HepG2 (cell line): ENCODE data around the gene CELF4. TPM values are rescaled to one million over a fixed set of nuclear protein-coding genes. Genes with fewer than 3 reads are reported as not detected.

ENCODE experiments used
- DRAP1 ChIP-seq: IDR thresholded peaks from 2 replicates; pipeline ENCODE4 v1.6.1; 2016; ENCODE audit warnings: missing genetic modification reagents, missing compliant biosample characterization
- GTF3A ChIP-seq: sonication (generic); formaldehyde crosslinking; conservative IDR thresholded peaks from 2 replicates; pipeline ENCODE4 v1.4.0; 2020; ENCODE audit warnings: mild to moderate bottlenecking, missing genetic modification reagents
- HOXA3 ChIP-seq: sonication (generic); formaldehyde crosslinking; IDR thresholded peaks from 2 replicates; pipeline ENCODE4 v1.5.0; 2020; ENCODE audit warnings: missing genetic modification reagents
- POLR2G ChIP-seq: fragments of 200-400 bp; formaldehyde crosslinking; IDR thresholded peaks from 2 replicates; pipeline ENCODE4 v1.6.1; 2018; ENCODE audit warnings: mild to moderate bottlenecking, low read depth, low read length, moderate library complexity
- PRMT3 ChIP-seq: sonication (generic); formaldehyde crosslinking; IDR thresholded peaks from 2 replicates; pipeline ENCODE4 v1.8.1; 2022; ENCODE audit warnings: low read depth, mild to moderate bottlenecking, moderate library complexity, missing genetic modification reagents, borderline replicate concordance
- RERE ChIP-seq: IDR thresholded peaks from 2 replicates; pipeline ENCODE4 v1.6.1; 2016; ENCODE audit warnings: low read depth, missing genetic modification reagents, missing compliant biosample characterization
- ZBTB39 ChIP-seq: sonication (generic); formaldehyde crosslinking; IDR thresholded peaks from 2 replicates; pipeline ENCODE4 v1.5.0; 2020; ENCODE audit warnings: missing genetic modification reagents
- ZBTB40 ChIP-seq, 2 experiments: fragments of 450-650 bp in 1 of 2; sonication (generic) in 1 of 2; formaldehyde crosslinking in 1 of 2; IDR thresholded peaks; 2 replicates each; pipeline versions ENCODE4 v1.6.1 to v1.8.0; 2016 to 2022; ENCODE audit warnings: antibody characterized with exemption in 1 of 2, mild to moderate bottlenecking in 1 of 2, missing genetic modification reagents in 1 of 2
- ZNF343 ChIP-seq: sonication (generic); formaldehyde crosslinking; IDR thresholded peaks from 2 replicates; pipeline ENCODE4 v1.4.0; 2020; ENCODE audit warnings: mild to moderate bottlenecking, missing genetic modification reagents
- ZNF367 ChIP-seq: sonication (generic); formaldehyde crosslinking; IDR thresholded peaks from 2 replicates; pipeline ENCODE4 v1.4.0; 2020; ENCODE audit warnings: missing genetic modification reagents, borderline replicate concordance
- polyA plus RNA-seq, 8 experiments: library from polyadenylated mRNA; depleted of rRNA in 3 of 8; stranded (reverse) in 7 of 8; unstranded in 1 of 8; fragments of >200 nt; fragmentation: Illumina TruSeq in 4 of 8; extraction: Trizol in 4 of 8; gene quantifications; 2 replicates each; pipeline versions ENCODE4 v1.2.1 to v1.2.3, GENCODE V29; 2011 to 2016; ENCODE audit warnings: low read depth in 4 of 8, missing spikeins in 1 of 8, mixed read lengths in 1 of 8; ENCODE audit not compliant: insufficient read depth in 1 of 8
- total RNA-seq, 5 experiments: library from RNA; depleted of rRNA; stranded (reverse); fragments of >200 nt; fragmentation: Illumina TruSeq; extraction: Trizol; gene quantifications; 2 replicates each; pipeline ENCODE4 v1.2.3, GENCODE V29; 2016; ENCODE audit warnings: low read depth in 1 of 5

CELF4 gene
- total and polyA plus RNA-seq, 2 of the 13 experiments (the other 11 are each of a cell fraction or from before 2014, with no cell fraction given): not detected

- TF ChIP-seq ZBTB40 (IDR thresholded peaks at IDR 0.05): no peak
- no peak for TF ChIP-seq ZBTB40 (CRISPR knock-in tag; IDR thresholded peaks at IDR 0.05)
- peak; percentile 18; the same call in 1 of the 2 replicates for TF ChIP-seq HOXA3 (CRISPR knock-in tag)
- TF ChIP-seq ZNF367 (CRISPR knock-in tag): no peak
- TF ChIP-seq DRAP1 (CRISPR knock-in tag): no peak
- no peak for TF ChIP-seq PRMT3
- TF ChIP-seq GTF3A (CRISPR knock-in tag): no peak
- no peak for TF ChIP-seq ZBTB39 (CRISPR knock-in tag)
- no peak for TF ChIP-seq POLR2G
- peak; percentile 55; the same call in 1 of the 2 replicates for TF ChIP-seq RERE
- TF ChIP-seq ZNF343 (CRISPR knock-in tag): no peak
These were observed 265.9 kb downstream of the CELF4 start (continued) for GRCh38 chr18:37299471-37300304.
